ENCODE results near the gene HSPA13.

- TF ChIP-seq CTCF (tag by site-specific recombination; IDR thresholded peaks at IDR 0.05) (no peak), PRDM10 (tag by site-specific recombination; IDR thresholded peaks at IDR 0.05) (no peak), ZIC2 (tag by site-specific recombination; IDR thresholded peaks at IDR 0.05) (no peak), REST (tag by site-specific recombination; IDR thresholded peaks at IDR 0.05) (no peak), ZNF391 (tag by site-specific recombination; IDR thresholded peaks at IDR 0.05; ENCODE audit: borderline replicate concordance, low read depth) (no peak), PATZ1 (tag by site-specific recombination; IDR thresholded peaks at IDR 0.05) (no peak), ZNF10 (tag by site-specific recombination; IDR thresholded peaks at IDR 0.05) (no peak), BCL11B (tag by site-specific recombination; IDR thresholded peaks at IDR 0.05; ENCODE audit: low read depth) (no peak), ZEB2 (tag by site-specific recombination; IDR thresholded peaks at IDR 0.05) (no peak), ZNF555 (tag by site-specific recombination; conservative IDR thresholded peaks at IDR 0.05) (no peak)
Measured at GRCh38 chr21:14418920-14419319, 36.0 kb upstream of the HSPA13 start.

Data from HEK293 (cell line).